ENCODE results near the gene NRM.
"Not testable (repeated sequence)": the region's sequence is repeated elsewhere in the genome, so short reads cannot be mapped to it uniquely, and the experiment has no call there.

The NRM gene

GRCh38 chr6:30724906-30725667, 34.3 kb upstream of the NRM start:
- Histone ChIP-seq H3K4me3 (ENCODE audit: insufficient read depth, low read length, poor library complexity, severe bottlenecking) (no peak overlapping the region), H3K4me2 (ENCODE audit: low read depth, low read length, poor library complexity, severe bottlenecking) (no peak overlapping the region), H2AFZ (ENCODE audit: low read depth, low read length, severe bottlenecking) (no peak overlapping the region), H3K9me3 (ENCODE audit: insufficient read depth, low read length) (no peaks in the 10 kb centered on the region), H3K9ac (ENCODE audit: low read length) (no peak overlapping the region), H3F3A (ENCODE audit: insufficient read depth) (peaks cover 88% of the 10 kb centered on the region), H3K27me3 (ENCODE audit: low read length) (no peaks in the 10 kb centered on the region), H3K36me3 (ENCODE audit: low read length) (peaks cover 45% of the 10 kb centered on the region), H3K79me2 (ENCODE audit: insufficient read depth, low read length) (peaks cover 44% of the 10 kb centered on the region), H3K27ac (ENCODE audit: low read depth, low read length) (0 out of 2 replicates have a peak overlapping the region, but pooled peaks have one; percentile 2), H4K20me1 (ENCODE audit: low read depth, low read length) (peaks cover 15% of the 10 kb centered on the region), H3K9me2 (replicated peaks; ENCODE audit: insufficient read depth, low read length) (no peaks in the 10 kb centered on the region)
- TF ChIP-seq EZH2phosphoT487 (conservative IDR thresholded peaks at IDR 0.05; ENCODE audit: low read length), result no peak
- TF ChIP-seq CTCF (IDR thresholded peaks at IDR 0.05; ENCODE audit: insufficient read depth, low read length, poor library complexity, severe bottlenecking), result no peak

GRCh38 chr6:30723843-30724741, 33.3 kb upstream of the NRM start:
- H3K4me3 ChIP-seq (ENCODE audit: insufficient read depth, low read length, poor library complexity, severe bottlenecking); H3K9ac ChIP-seq (ENCODE audit: low read length); H3K27me3 ChIP-seq (ENCODE audit: low read length); H3K4me2 ChIP-seq (ENCODE audit: low read depth, low read length, poor library complexity, severe bottlenecking); H3K9me2 ChIP-seq (replicated peaks; ENCODE audit: insufficient read depth, low read length); H2AFZ ChIP-seq (ENCODE audit: low read depth, low read length, severe bottlenecking); H3K9me3 ChIP-seq (ENCODE audit: insufficient read depth, low read length); H3K27ac ChIP-seq (ENCODE audit: low read depth, low read length): not testable (repeated sequence)
- H4K20me1 ChIP-seq (ENCODE audit: low read depth, low read length), result peaks cover 15% of the 10 kb centered on the region
- H3K79me2 ChIP-seq (ENCODE audit: insufficient read depth, low read length), result peaks cover 53% of the 10 kb centered on the region
- peaks cover 87% of the 10 kb centered on the region for H3F3A ChIP-seq (ENCODE audit: insufficient read depth)
- H3K36me3 ChIP-seq (ENCODE audit: low read length), result peaks cover 40% of the 10 kb centered on the region

GRCh38 chr6:30723159-30723842, 32.5 kb upstream of the NRM start:
- Histone ChIP-seq H3F3A (ENCODE audit: insufficient read depth) (peaks cover 93% of the 10 kb centered on the region), H4K20me1 (ENCODE audit: low read depth, low read length) (peaks cover 15% of the 10 kb centered on the region), H3K36me3 (ENCODE audit: low read length) (peaks cover 40% of the 10 kb centered on the region), H3K27ac (ENCODE audit: low read depth, low read length) (peak overlapping the region; percentile 5), H3K79me2 (ENCODE audit: insufficient read depth, low read length) (peaks cover 53% of the 10 kb centered on the region), H3K4me2 (ENCODE audit: low read depth, low read length, poor library complexity, severe bottlenecking) (peak overlapping the region; percentile 82), H3K9ac (ENCODE audit: low read length) (peak overlapping the region; percentile 99)
- H3K4me3 ChIP-seq (ENCODE audit: insufficient read depth, low read length, poor library complexity, severe bottlenecking); H3K9me3 ChIP-seq (ENCODE audit: insufficient read depth, low read length); H3K9me2 ChIP-seq (replicated peaks; ENCODE audit: insufficient read depth, low read length); H3K27me3 ChIP-seq (ENCODE audit: low read length); H2AFZ ChIP-seq (ENCODE audit: low read depth, low read length, severe bottlenecking): not testable (repeated sequence)

- Histone ChIP-seq H3K9me3 (ENCODE audit: insufficient read depth, low read length) (no peaks in the 10 kb centered on the region), H3K4me3 (ENCODE audit: insufficient read depth, low read length, poor library complexity, severe bottlenecking) (peak overlapping the region; percentile 75), H3K27ac (ENCODE audit: low read depth, low read length) (peak overlapping the region; percentile 94), H3K79me2 (ENCODE audit: insufficient read depth, low read length) (peaks cover 53% of the 10 kb centered on the region), H3F3A (ENCODE audit: insufficient read depth) (peaks cover 89% of the 10 kb centered on the region), H3K36me3 (ENCODE audit: low read length) (peaks cover 40% of the 10 kb centered on the region), H3K27me3 (ENCODE audit: low read length) (no peaks in the 10 kb centered on the region), H3K9me2 (replicated peaks; ENCODE audit: insufficient read depth, low read length) (no peaks in the 10 kb centered on the region), H4K20me1 (ENCODE audit: low read depth, low read length) (peaks cover 15% of the 10 kb centered on the region), H3K9ac (ENCODE audit: low read length) (peak overlapping the region; percentile 99), H2AFZ (ENCODE audit: low read depth, low read length, severe bottlenecking) (no peak overlapping the region), H3K4me2 (ENCODE audit: low read depth, low read length, poor library complexity, severe bottlenecking) (peak overlapping the region; percentile 82)
- TF ChIP-seq EZH2phosphoT487 (conservative IDR thresholded peaks at IDR 0.05; ENCODE audit: low read length), result no peak
- TF ChIP-seq CTCF (IDR thresholded peaks at IDR 0.05; ENCODE audit: insufficient read depth, low read length, poor library complexity, severe bottlenecking), result peak; percentile 100
Observed at GRCh38 chr6:30722280-30723112, 31.7 kb upstream of the NRM start.

- peaks cover 40% of the 10 kb centered on the region for H3K36me3 ChIP-seq (ENCODE audit: low read length)
- H3K27me3 ChIP-seq (ENCODE audit: low read length); H2AFZ ChIP-seq (ENCODE audit: low read depth, low read length, severe bottlenecking); H3K9me2 ChIP-seq (replicated peaks; ENCODE audit: insufficient read depth, low read length); H3K9me3 ChIP-seq (ENCODE audit: insufficient read depth, low read length): not testable (repeated sequence)
- H3K27ac ChIP-seq (ENCODE audit: low read depth, low read length), result peak overlapping the region; percentile 94
- H3K4me3 ChIP-seq (ENCODE audit: insufficient read depth, low read length, poor library complexity, severe bottlenecking), result peak overlapping the region; percentile 75
- H3K79me2 ChIP-seq (ENCODE audit: insufficient read depth, low read length), result peaks cover 53% of the 10 kb centered on the region
- peaks cover 15% of the 10 kb centered on the region for H4K20me1 ChIP-seq (ENCODE audit: low read depth, low read length)
- peak overlapping the region; percentile 99 for H3K9ac ChIP-seq (ENCODE audit: low read length)
- peak overlapping the region; percentile 82 for H3K4me2 ChIP-seq (ENCODE audit: low read depth, low read length, poor library complexity, severe bottlenecking)
- peaks cover 84% of the 10 kb centered on the region for H3F3A ChIP-seq (ENCODE audit: insufficient read depth)
Observed at GRCh38 chr6:30722025-30722279, 31.2 kb upstream of the NRM start.

All from SU-DHL-6 (cell line).